WTC11 (cell line): ENCODE results near the gene CHADL. TPM values are rescaled to one million over a fixed set of nuclear protein-coding genes. Genes with fewer than 3 reads are reported as not detected.
A peak's percentile ranks its signal among the peaks of the same experiment; 100 is the strongest.

Experiments used
- ATAC-seq: fragments of 200-7000 bp; cut with Tn5 transposase; 2 replicates; pipeline ENCODE4 v1.10.0; 2021; ENCODE audit warnings: mild to moderate bottlenecking, moderate library complexity
- CTCF ChIA-PET: fragments of 300-600 bp; sonication (Branson Sonifier 250); formaldehyde crosslinking; loops from one replicate; lab custom pipeline; 2021; ENCODE audit warnings: antibody characterized with exemption; lab: Charles Lee
- POLR2A ChIA-PET: fragments of 350-600 bp; sonication (Branson Sonifier 250); formaldehyde crosslinking; loops from one replicate; lab custom pipeline; 2021; ENCODE audit warnings: antibody characterized with exemption; lab: Charles Lee
- DNase-seq: peaks from one replicate; pipeline ENCODE4 v3.0.0; 2021; ENCODE audit warnings: low spot score
- H3K27ac Mint-ChIP-seq: 2 replicates; pipeline ENCODE4 v1.8.0; 2021; ENCODE audit warnings: mixed read lengths
- H3K27me3 Mint-ChIP-seq: 2 replicates; pipeline ENCODE4 v1.8.0; 2021; ENCODE audit warnings: low read depth, mild to moderate bottlenecking, moderate library complexity, mixed read lengths
- H3K36me3 Mint-ChIP-seq: 2 replicates; pipeline ENCODE4 v1.8.0; 2021; ENCODE audit warnings: mixed read lengths
- H3K4me1 Mint-ChIP-seq: 2 replicates; pipeline ENCODE4 v1.8.0; 2022; ENCODE audit warnings: mixed read lengths
- H3K4me3 Mint-ChIP-seq: 2 replicates; pipeline ENCODE4 v1.8.0; 2021; ENCODE audit warnings: mild to moderate bottlenecking, moderate library complexity, mixed read lengths
- H3K9me3 Mint-ChIP-seq: 2 replicates; pipeline ENCODE4 v1.8.0; 2021; ENCODE audit warnings: mixed read lengths
- CBFB ChIP-seq: sonication (generic); formaldehyde crosslinking; IDR thresholded peaks from 2 replicates; pipeline ENCODE4 v1.8.1; 2022; ENCODE audit warnings: mild to moderate bottlenecking, low read depth, missing genetic modification reagents
- CREM ChIP-seq: sonication (generic); formaldehyde crosslinking; IDR thresholded peaks from 2 replicates; pipeline ENCODE4 v1.8.1; 2022; ENCODE audit warnings: mild to moderate bottlenecking, missing genetic modification reagents, moderate library complexity
- CTCF ChIP-seq: fragments of 200-600 bp; IDR thresholded peaks from 2 replicates; pipeline ENCODE4 v1.8.0; 2022; ENCODE audit warnings: antibody characterized with exemption
- ESRRA ChIP-seq: sonication (generic); formaldehyde crosslinking; IDR thresholded peaks from 2 replicates; pipeline ENCODE4 v1.8.1; 2022; ENCODE audit warnings: mild to moderate bottlenecking, missing genetic modification reagents, borderline replicate concordance
- FOXP1 ChIP-seq: sonication (generic); formaldehyde crosslinking; IDR thresholded peaks from 2 replicates; pipeline ENCODE4 v1.8.0; 2022; ENCODE audit warnings: missing genetic modification reagents, mild to moderate bottlenecking, moderate library complexity, borderline replicate concordance
- GRHL2 ChIP-seq: fragments of 250-450 bp; sonication (Bioruptor Pico); IDR thresholded peaks from 2 replicates; pipeline ENCODE4 v1.8.0; 2022; ENCODE audit warnings: mild to moderate bottlenecking, moderate library complexity; ENCODE audit not compliant: insufficient replicate concordance, severe bottlenecking
- JUN ChIP-seq: sonication (generic); formaldehyde crosslinking; IDR thresholded peaks from 2 replicates; pipeline ENCODE4 v1.8.0; 2023; ENCODE audit warnings: mild to moderate bottlenecking, missing genetic modification reagents
- MXD4 ChIP-seq: fragments of 250-450 bp; sonication (Bioruptor Pico); IDR thresholded peaks from 2 replicates; pipeline ENCODE4 v1.8.0; 2021; ENCODE audit warnings: mild to moderate bottlenecking, moderate library complexity, borderline replicate concordance
- NFATC4 ChIP-seq: fragments of 250-450 bp; sonication (Bioruptor Pico); IDR thresholded peaks from 2 replicates; pipeline ENCODE4 v1.9.0; 2021; ENCODE audit warnings: mild to moderate bottlenecking
- NR2C2 ChIP-seq: sonication (generic); formaldehyde crosslinking; IDR thresholded peaks from 2 replicates; pipeline ENCODE4 v1.8.0; 2022; ENCODE audit warnings: mild to moderate bottlenecking, missing genetic modification reagents
- PRRX2 ChIP-seq: fragments of 250-450 bp; sonication (Bioruptor Pico); IDR thresholded peaks from 2 replicates; pipeline ENCODE4 v1.8.0; 2021; ENCODE audit warnings: mild to moderate bottlenecking
- TEAD4 ChIP-seq: sonication (generic); formaldehyde crosslinking; IDR thresholded peaks from 2 replicates; pipeline ENCODE4 v1.8.0; 2022; ENCODE audit warnings: mild to moderate bottlenecking, missing genetic modification reagents
- ZNF121 ChIP-seq: sonication (generic); formaldehyde crosslinking; IDR thresholded peaks from 2 replicates; pipeline ENCODE4 v1.8.0; 2023; ENCODE audit warnings: missing genetic modification reagents
- ZNF138 ChIP-seq: sonication (generic); formaldehyde crosslinking; conservative IDR thresholded peaks from 2 replicates; pipeline ENCODE4 v1.8.1; 2022; ENCODE audit warnings: mild to moderate bottlenecking, moderate library complexity, missing genetic modification reagents
- ZNF263 ChIP-seq: sonication (generic); formaldehyde crosslinking; IDR thresholded peaks from 2 replicates; pipeline ENCODE4 v1.8.1; 2022; ENCODE audit warnings: low read depth, mild to moderate bottlenecking, moderate library complexity, missing genetic modification reagents
- ZNF281 ChIP-seq: sonication (generic); formaldehyde crosslinking; IDR thresholded peaks from 2 replicates; pipeline ENCODE4 v1.8.0; 2023; ENCODE audit warnings: mild to moderate bottlenecking, missing genetic modification reagents
- ZNF396 ChIP-seq: fragments of 250-450 bp; sonication (Bioruptor Pico); IDR thresholded peaks from 2 replicates; pipeline ENCODE4 v1.8.0; 2021; ENCODE audit warnings: mild to moderate bottlenecking, moderate library complexity, borderline replicate concordance
- ZNF425 ChIP-seq: fragments of 250-450 bp; sonication (Bioruptor Pico); conservative IDR thresholded peaks from 2 replicates; pipeline ENCODE4 v1.9.0; 2021; ENCODE audit warnings: mild to moderate bottlenecking
- total RNA-seq: library from RNA; stranded (reverse); gene quantifications from 3 replicates; pipeline ENCODE4 v1.2.3, GENCODE V29; 2021
- TF ChIP-seq, protein P1 (sequence below): sonication (generic); formaldehyde crosslinking; conservative IDR thresholded peaks from 2 replicates; pipeline ENCODE4 v1.8.1; 2022; ENCODE audit warnings: mild to moderate bottlenecking, missing genetic modification reagents
- TF ChIP-seq, protein P2 (sequence below): fragments of 250-450 bp; sonication (Bioruptor Pico); IDR thresholded peaks from 2 replicates; pipeline ENCODE4 v1.9.0; 2021; ENCODE audit warnings: mild to moderate bottlenecking
- TF ChIP-seq, protein P3 (sequence below): sonication (generic); formaldehyde crosslinking; IDR thresholded peaks from 2 replicates; pipeline ENCODE4 v1.8.0; 2022; ENCODE audit warnings: mild to moderate bottlenecking, missing genetic modification reagents
- TF ChIP-seq, protein P4 (sequence below): fragments of 250-450 bp; sonication (Bioruptor Pico); IDR thresholded peaks from 2 replicates; pipeline ENCODE4 v1.8.0; 2021; ENCODE audit warnings: mild to moderate bottlenecking

The CHADL gene
- total RNA-seq, 1 experiment from 2014 or later, result 1.2 TPM

DNA sequence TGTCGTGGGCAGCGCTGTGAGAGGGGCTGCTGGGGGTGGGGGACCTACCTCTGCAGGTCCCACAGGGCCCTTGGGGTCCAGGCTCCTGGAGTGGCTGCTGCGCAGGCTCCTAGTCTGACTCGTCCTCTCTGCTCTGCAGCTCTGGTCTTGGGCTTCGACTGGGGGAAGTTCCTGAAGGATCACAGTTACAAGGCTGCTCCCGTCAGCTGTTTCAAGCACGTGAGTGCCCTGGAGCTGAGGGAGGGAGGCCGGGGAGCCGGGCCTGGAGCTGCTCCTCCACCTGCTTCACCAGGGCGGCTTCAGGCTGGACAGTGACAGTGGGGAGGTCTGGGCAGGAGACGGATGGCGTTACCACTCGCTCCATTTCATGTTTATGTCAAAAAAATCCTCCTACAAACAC is 23.7 kb downstream of the CHADL start (continued):
- TF ChIP-seq ZNF425 (CRISPR knock-in tag) (no peak), ZNF121 (no peak), CREM (no peak), NR2C2 (no peak), CBFB (CRISPR knock-in tag) (no peak), MXD4 (CRISPR knock-in tag) (no peak)
- TF ChIP-seq, protein P1, sequence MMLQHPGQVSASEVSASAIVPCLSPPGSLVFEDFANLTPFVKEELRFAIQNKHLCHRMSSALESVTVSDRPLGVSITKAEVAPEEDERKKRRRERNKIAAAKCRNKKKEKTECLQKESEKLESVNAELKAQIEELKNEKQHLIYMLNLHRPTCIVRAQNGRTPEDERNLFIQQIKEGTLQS (CRISPR knock-in tag), result no peak

- Mint-ChIP-seq H3K9me3 (peaks cover 5% of the 10 kb centered on the region; the same call in 1 of the 2 replicates), H3K36me3 (peaks cover 57% of the 10 kb centered on the region), H3K4me3 (no peak overlapping the region), H3K4me1 (peaks cover 19% of the 10 kb centered on the region), H3K27ac (peak overlapping the region; percentile 36), H3K27me3 (no peaks in the 10 kb centered on the region)
- no peak for ATAC-seq
- DNase-seq, result no peak
- TF ChIP-seq, protein P2, sequence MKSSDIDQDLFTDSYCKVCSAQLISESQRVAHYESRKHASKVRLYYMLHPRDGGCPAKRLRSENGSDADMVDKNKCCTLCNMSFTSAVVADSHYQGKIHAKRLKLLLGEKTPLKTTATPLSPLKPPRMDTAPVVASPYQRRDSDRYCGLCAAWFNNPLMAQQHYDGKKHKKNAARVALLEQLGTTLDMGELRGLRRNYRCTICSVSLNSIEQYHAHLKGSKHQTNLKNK (CRISPR knock-in tag), result no peak
- TF ChIP-seq ZNF138 (CRISPR knock-in tag) (no peak), ZNF396 (no peak), PRRX2 (no peak), ZNF281 (CRISPR knock-in tag) (no peak), FOXP1 (CRISPR knock-in tag) (no peak), CTCF (no peak), TEAD4 (no peak), ESRRA (CRISPR knock-in tag) (no peak), NFATC4 (CRISPR knock-in tag) (no peak)
- TF ChIP-seq, protein P3, sequence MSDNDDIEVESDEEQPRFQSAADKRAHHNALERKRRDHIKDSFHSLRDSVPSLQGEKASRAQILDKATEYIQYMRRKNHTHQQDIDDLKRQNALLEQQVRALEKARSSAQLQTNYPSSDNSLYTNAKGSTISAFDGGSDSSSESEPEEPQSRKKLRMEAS (CRISPR knock-in tag), result no peak
- CTCF ChIA-PET, result interaction anchor here (1.0 to 2.2 kb wide), 2 partner anchors 22 to 293 kb away, joined by 3 to 17 read pairs; no protein-coding TSS in a partner anchor
- POLR2A ChIA-PET, result no interaction called here
These were observed 24.8 kb downstream of the CHADL start for GRCh38 chr22:41215926-41216325.

DNA sequence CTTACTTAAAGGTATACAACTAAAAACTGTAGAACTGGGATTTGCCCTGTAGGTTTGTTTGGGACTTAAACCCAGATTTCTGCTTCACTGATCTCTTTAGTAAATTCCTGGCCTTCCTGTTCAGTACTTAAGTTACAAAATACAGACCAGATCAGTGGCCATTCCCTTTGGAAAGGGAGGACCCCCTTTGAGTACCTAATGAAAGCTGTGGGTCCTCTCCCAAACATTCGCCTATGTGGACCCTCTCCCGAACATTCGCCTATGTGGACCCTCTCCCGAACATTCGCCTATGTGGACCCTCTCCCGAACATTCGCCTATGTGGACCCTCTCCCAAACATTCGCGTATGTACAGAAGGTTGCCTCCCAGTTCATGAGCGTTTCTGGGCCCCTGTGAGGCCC is 25.3 kb downstream of the CHADL start:
- H3K9me3 Mint-ChIP-seq, result peaks cover 5% of the 10 kb centered on the region; the same call in 1 of the 2 replicates
- H3K4me3 Mint-ChIP-seq, result no peak overlapping the region
- peak overlapping the region; percentile 36; the same call in 1 of the 2 replicates for H3K27ac Mint-ChIP-seq
- peaks cover 19% of the 10 kb centered on the region for H3K4me1 Mint-ChIP-seq
- ChIA-PET POLR2A (no interaction called here), CTCF (no interaction called here)
- H3K27me3 Mint-ChIP-seq, result no peaks in the 10 kb centered on the region
- DNase-seq (no peak), ATAC-seq (no peak)
- peaks cover 56% of the 10 kb centered on the region for H3K36me3 Mint-ChIP-seq
- no peak for TF ChIP-seq GRHL2
- TF ChIP-seq, protein P4, sequence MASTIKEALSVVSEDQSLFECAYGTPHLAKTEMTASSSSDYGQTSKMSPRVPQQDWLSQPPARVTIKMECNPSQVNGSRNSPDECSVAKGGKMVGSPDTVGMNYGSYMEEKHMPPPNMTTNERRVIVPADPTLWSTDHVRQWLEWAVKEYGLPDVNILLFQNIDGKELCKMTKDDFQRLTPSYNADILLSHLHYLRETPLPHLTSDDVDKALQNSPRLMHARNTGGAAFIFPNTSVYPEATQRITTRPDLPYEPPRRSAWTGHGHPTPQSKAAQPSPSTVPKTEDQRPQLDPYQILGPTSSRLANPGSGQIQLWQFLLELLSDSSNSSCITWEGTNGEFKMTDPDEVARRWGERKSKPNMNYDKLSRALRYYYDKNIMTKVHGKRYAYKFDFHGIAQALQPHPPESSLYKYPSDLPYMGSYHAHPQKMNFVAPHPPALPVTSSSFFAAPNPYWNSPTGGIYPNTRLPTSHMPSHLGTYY (CRISPR knock-in tag), result no peak
- no peak for TF ChIP-seq ZNF263 (CRISPR knock-in tag)
- no peak for TF ChIP-seq ZNF121
- TF ChIP-seq JUN (CRISPR knock-in tag), result no peak
